SU-DHL-6 (cell line): ENCODE measurements around the gene CELA2A.

Source experiments
- CTCF ChIP-seq: fragments of 200-600 bp; sonication (generic); IDR thresholded peaks from one replicate; pipeline ENCODE4 v1.5.1; 2017; ENCODE audit warnings: antibody characterized with exemption, mild to moderate bottlenecking, low read length, moderate library complexity; ENCODE audit not compliant: insufficient read depth, poor library complexity, severe bottlenecking
- EZH2phosphoT487 ChIP-seq: fragments of 200-600 bp; sonication (generic), shearing (Covaris generic); conservative IDR thresholded peaks from 2 replicates; pipeline ENCODE4 v1.6.1; 2018; ENCODE audit warnings: mild to moderate bottlenecking, antibody characterized with exemption, low read length, moderate library complexity, mixed read lengths

DNA sequence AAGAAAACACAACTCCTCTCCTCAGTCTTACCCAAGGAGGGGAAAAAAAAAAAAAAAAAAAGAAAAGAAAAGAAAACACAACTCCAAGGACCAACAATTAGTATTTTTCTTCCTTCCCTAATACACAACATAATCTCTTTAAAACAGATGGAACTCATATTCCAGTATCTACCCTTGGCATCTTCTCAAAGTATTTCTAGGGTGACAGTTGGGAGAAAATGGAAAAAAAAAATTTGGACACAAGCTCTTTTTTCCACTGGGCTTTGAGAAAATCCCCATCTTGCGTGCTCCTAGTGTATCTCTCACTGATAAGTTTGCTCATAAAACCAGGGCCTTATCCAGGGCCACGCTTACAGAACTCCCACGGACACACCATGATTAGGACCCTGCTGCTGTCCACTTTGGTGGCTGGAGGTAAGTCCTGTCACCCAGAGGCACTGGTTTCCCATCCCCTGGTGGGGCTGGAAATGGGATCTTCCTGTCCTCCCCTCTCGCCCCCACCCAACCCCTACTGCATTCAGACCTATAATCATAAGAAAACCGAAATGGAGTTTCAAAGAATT is 19.3 kb downstream of the CELA2A start, which contains the start of gene CELA2B:
- TF ChIP-seq CTCF (no peak), EZH2phosphoT487 (no peak)
